ENCODE measurements around the gene CDS2.

Gene CDS2

GRCh38 chr20:5177071-5177470 is 50.3 kb downstream of the CDS2 start (continued):
- TF ChIP-seq OVOL3 (tag by site-specific recombination; IDR thresholded peaks at IDR 0.05), result no peak
- no peak for TF ChIP-seq FEZF1 (tag by site-specific recombination; IDR thresholded peaks at IDR 0.05)
- no peak for TF ChIP-seq ZNF23 (tag by site-specific recombination; IDR thresholded peaks at IDR 0.05; ENCODE audit: borderline replicate concordance)
- no peak for TF ChIP-seq ZSCAN18 (tag by site-specific recombination; IDR thresholded peaks at IDR 0.05)
- no peak for TF ChIP-seq ZNF830 (tag by site-specific recombination; IDR thresholded peaks at IDR 0.05; ENCODE audit: low read depth)

- H3K4me1 ChIP-seq (ENCODE audit: control insufficient read depth, insufficient read depth, low read length), result no peaks in the 10 kb centered on the region
- no peak for TF ChIP-seq ZNF23 (tag by site-specific recombination; IDR thresholded peaks at IDR 0.05; ENCODE audit: borderline replicate concordance)
- no peak for TF ChIP-seq ZFP41 (tag by site-specific recombination; IDR thresholded peaks at IDR 0.05; ENCODE audit: borderline replicate concordance)
- TF ChIP-seq ZNF335 (tag by site-specific recombination; conservative IDR thresholded peaks at IDR 0.05), result no peak
- no peak for TF ChIP-seq GLIS1 (tag by site-specific recombination; IDR thresholded peaks at IDR 0.05)
- no peak for TF ChIP-seq ZNF341 (tag by site-specific recombination; IDR thresholded peaks at IDR 0.05; ENCODE audit: low read depth)
- no peak for TF ChIP-seq ZNF623 (tag by site-specific recombination; IDR thresholded peaks at IDR 0.05)
- no peak for TF ChIP-seq ZNF37A (tag by site-specific recombination; IDR thresholded peaks at IDR 0.05)
- no peak for TF ChIP-seq ZNF2 (tag by site-specific recombination; IDR thresholded peaks at IDR 0.05)
- TF ChIP-seq ZNF544 (tag by site-specific recombination; IDR thresholded peaks at IDR 0.05), result no peak
- TF ChIP-seq ZNF530 (tag by site-specific recombination; IDR thresholded peaks at IDR 0.05; ENCODE audit: low read depth), result no peak
- TF ChIP-seq ZNF221 (tag by site-specific recombination; IDR thresholded peaks at IDR 0.05; ENCODE audit: borderline replicate concordance), result no peak
- no peak for TF ChIP-seq ZNF670 (tag by site-specific recombination; IDR thresholded peaks at IDR 0.05; ENCODE audit: low read depth)
- no peak for TF ChIP-seq ZNF596 (tag by site-specific recombination; IDR thresholded peaks at IDR 0.05)
- TF ChIP-seq PRDM10 (tag by site-specific recombination; IDR thresholded peaks at IDR 0.05), result no peak
- no peak for TF ChIP-seq ZNF701 (tag by site-specific recombination; IDR thresholded peaks at IDR 0.05)
- TF ChIP-seq, protein P1, sequence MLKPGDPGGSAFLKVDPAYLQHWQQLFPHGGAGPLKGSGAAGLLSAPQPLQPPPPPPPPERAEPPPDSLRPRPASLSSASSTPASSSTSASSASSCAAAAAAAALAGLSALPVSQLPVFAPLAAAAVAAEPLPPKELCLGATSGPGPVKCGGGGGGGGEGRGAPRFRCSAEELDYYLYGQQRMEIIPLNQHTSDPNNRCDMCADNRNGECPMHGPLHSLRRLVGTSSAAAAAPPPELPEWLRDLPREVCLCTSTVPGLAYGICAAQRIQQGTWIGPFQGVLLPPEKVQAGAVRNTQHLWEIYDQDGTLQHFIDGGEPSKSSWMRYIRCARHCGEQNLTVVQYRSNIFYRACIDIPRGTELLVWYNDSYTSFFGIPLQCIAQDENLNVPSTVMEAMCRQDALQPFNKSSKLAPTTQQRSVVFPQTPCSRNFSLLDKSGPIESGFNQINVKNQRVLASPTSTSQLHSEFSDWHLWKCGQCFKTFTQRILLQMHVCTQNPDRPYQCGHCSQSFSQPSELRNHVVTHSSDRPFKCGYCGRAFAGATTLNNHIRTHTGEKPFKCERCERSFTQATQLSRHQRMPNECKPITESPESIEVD (tag by site-specific recombination; IDR thresholded peaks at IDR 0.05), result no peak
- TF ChIP-seq ZNF423 (tag by site-specific recombination; IDR thresholded peaks at IDR 0.05), result no peak
- ChIA-PET POLR2A (no interaction called here), CTCF (interaction anchor here (0.8 kb wide), 1 partner anchor 10 kb away, joined by 3 read pairs; no protein-coding TSS in a partner anchor)
- peaks cover 24 to 82% of the 10 kb centered on the region in 2 experiments for H3K36me3 ChIP-seq (ENCODE audit: control insufficient read depth in 2 of 2, insufficient read depth in 1 of 2, low read length in 2 of 2)
- no peak overlapping the region for H3K27ac ChIP-seq (ENCODE audit: extremely low read depth, low read depth, low read length)
- H3K4me3 ChIP-seq (ENCODE audit: low read depth, low read length), result no peak overlapping the region
- no peaks in the 10 kb centered on the region for H3K9me3 ChIP-seq (ENCODE audit: control insufficient read depth, insufficient read depth, low read depth, low read length)
Observed at GRCh38 chr20:5178046-5178445, 51.2 kb downstream of the CDS2 start.

Data from HEK293 (cell line).